Measurements from ENCODE around the gene RAD51B.

DNA sequence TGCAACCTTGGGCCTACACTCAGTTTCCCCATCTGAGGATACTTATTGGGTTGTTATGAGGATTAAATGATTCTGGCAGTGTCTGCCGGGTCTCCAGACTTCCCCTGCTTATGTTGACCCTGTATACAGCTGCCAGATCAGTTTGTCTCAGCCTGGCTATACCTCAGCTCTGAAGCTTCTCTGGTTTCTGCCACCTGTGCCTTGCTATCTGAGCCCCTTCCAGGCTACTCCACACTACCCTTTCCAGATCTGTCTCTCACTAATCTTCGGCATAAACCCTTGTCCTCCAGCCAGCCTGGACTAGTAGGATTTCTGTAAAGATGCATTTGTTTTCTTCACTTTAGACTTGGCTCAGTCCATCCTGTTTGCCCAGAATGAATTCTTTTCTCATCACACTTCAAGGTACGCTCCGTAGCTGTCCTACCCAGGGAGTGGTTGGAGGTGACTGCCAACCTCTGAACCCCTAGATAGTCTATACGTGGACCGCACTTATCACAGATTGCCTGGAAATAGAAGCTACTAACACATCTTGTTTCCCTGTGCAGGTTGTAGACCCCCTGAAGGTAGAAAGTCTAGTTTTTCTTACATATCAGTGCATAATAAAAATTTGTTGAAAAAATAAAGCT, 422.4 kb downstream of the RAD51B start:
- TF ChIP-seq, protein P1, sequence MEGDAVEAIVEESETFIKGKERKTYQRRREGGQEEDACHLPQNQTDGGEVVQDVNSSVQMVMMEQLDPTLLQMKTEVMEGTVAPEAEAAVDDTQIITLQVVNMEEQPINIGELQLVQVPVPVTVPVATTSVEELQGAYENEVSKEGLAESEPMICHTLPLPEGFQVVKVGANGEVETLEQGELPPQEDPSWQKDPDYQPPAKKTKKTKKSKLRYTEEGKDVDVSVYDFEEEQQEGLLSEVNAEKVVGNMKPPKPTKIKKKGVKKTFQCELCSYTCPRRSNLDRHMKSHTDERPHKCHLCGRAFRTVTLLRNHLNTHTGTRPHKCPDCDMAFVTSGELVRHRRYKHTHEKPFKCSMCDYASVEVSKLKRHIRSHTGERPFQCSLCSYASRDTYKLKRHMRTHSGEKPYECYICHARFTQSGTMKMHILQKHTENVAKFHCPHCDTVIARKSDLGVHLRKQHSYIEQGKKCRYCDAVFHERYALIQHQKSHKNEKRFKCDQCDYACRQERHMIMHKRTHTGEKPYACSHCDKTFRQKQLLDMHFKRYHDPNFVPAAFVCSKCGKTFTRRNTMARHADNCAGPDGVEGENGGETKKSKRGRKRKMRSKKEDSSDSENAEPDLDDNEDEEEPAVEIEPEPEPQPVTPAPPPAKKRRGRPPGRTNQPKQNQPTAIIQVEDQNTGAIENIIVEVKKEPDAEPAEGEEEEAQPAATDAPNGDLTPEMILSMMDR (IDR thresholded peaks at IDR 0.05), result no peak
- no peak for TF ChIP-seq POLR2A (IDR thresholded peaks at IDR 0.05)
